OCI-LY3 (cell line): ENCODE data around the gene NSA2.
"Not testable (repeated sequence)": the region's sequence is repeated elsewhere in the genome, so short reads cannot be mapped to it uniquely, and the experiment has no call there.

Experiments
- H2AFZ ChIP-seq: fragments of 200-600, 300-600 bp; shearing (Covaris generic); 2 replicates; pipeline ENCODE4 v1.6.0; 2014; ENCODE audit warnings: antibody characterized with exemption, low read depth, low read length
- H3K27ac ChIP-seq: fragments of 200-600, 300-600 bp; sonication (generic); 2 replicates; pipeline ENCODE4 v1.5.1; 2014; ENCODE audit warnings: mild to moderate bottlenecking, low read length, moderate library complexity, mixed read lengths
- H3K27me3 ChIP-seq: fragments of 200-600, 300-600 bp; sonication (generic); 2 replicates; pipeline ENCODE4 v1.6.1; 2014; ENCODE audit warnings: low read depth, low read length, mixed read lengths
- H3K36me3 ChIP-seq: fragments of 200-600, 300-600 bp; sonication (generic); replicated peaks from 2 replicates; pipeline ENCODE3; 2014; ENCODE audit warnings: low read depth, low read length, mixed read lengths
- H3K4me1 ChIP-seq: fragments of 300-600, 200-600 bp; sonication (generic); 2 replicates; pipeline ENCODE4 v1.6.1; 2014; ENCODE audit warnings: low read length, mixed read lengths
- H3K4me2 ChIP-seq: fragments of 200-600, 300-600 bp; sonication (generic); 2 replicates; pipeline ENCODE4 v1.6.1; 2014; ENCODE audit warnings: low read length, mixed read lengths
- H3K4me3 ChIP-seq: fragments of 300-600, 200-600 bp; sonication (generic); 2 replicates; pipeline ENCODE4 v1.5.1; 2014; ENCODE audit warnings: antibody characterized with exemption, mild to moderate bottlenecking, low read length, moderate library complexity
- H3K79me2 ChIP-seq: fragments of 300-600, 200-600 bp; shearing (Covaris generic); 2 replicates; pipeline ENCODE4 v1.6.1; 2014; ENCODE audit warnings: mild to moderate bottlenecking, low read length, mixed read lengths
- H3K9ac ChIP-seq: fragments of 300-600, 200-600 bp; shearing (Covaris generic); 2 replicates; pipeline ENCODE4 v1.6.0; 2014; ENCODE audit warnings: mild to moderate bottlenecking, low read length, moderate library complexity
- H3K9me3 ChIP-seq: fragments of 200-600, 300-600 bp; shearing (Covaris generic); 2 replicates; pipeline ENCODE4 v1.6.1; 2014; ENCODE audit warnings: low read length, mixed read lengths; ENCODE audit not compliant: insufficient read depth
- H4K20me1 ChIP-seq: fragments of 200-600, 300-600 bp; sonication (generic); 2 replicates; pipeline ENCODE4 v1.6.1; 2016; ENCODE audit warnings: low read length, mixed read lengths; ENCODE audit not compliant: insufficient read depth
- EZH2phosphoT487 ChIP-seq: fragments of 200-600 bp; shearing (Covaris generic); IDR thresholded peaks from 2 replicates; pipeline ENCODE4 v1.6.1; 2018; ENCODE audit warnings: antibody characterized with exemption, mixed run types, low read depth
- TF ChIP-seq, protein P1 (sequence below): fragments of 200-600, 300-600 bp; sonication (generic); IDR thresholded peaks from 2 replicates; pipeline ENCODE4 v1.5.1; 2014; ENCODE audit warnings: antibody characterized with exemption, low read length, low read depth

The NSA2 gene

DNA sequence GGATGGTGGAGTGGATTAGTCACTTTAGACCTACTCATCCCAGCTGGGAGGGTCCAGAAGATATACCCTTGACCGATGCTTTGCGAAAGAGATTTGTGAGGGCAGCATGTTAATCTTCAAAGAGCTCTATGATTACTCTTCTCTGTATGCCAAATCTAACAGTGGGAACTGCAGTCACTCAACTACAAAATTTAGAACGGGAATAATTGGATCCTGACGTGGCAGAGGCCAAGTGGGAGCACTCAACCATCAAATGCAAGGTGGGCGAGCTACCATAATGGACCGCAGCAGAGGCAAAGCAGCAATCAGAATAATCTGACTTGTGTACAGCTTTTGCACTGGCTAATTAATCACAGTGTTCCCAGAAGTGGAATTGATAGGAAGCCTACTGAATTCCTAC is 20.4 kb downstream of the NSA2 start:
- no peak overlapping the region for H2AFZ ChIP-seq
- no peak overlapping the region for H3K4me3 ChIP-seq
- H3K27me3 ChIP-seq = no peaks in the 10 kb centered on the region
- H4K20me1 ChIP-seq = no peaks in the 10 kb centered on the region
- no peak overlapping the region for H3K4me2 ChIP-seq
- no peak overlapping the region for H3K27ac ChIP-seq
- H3K9ac ChIP-seq = no peak overlapping the region
- TF ChIP-seq EZH2phosphoT487 = no peak
- TF ChIP-seq, protein P1, sequence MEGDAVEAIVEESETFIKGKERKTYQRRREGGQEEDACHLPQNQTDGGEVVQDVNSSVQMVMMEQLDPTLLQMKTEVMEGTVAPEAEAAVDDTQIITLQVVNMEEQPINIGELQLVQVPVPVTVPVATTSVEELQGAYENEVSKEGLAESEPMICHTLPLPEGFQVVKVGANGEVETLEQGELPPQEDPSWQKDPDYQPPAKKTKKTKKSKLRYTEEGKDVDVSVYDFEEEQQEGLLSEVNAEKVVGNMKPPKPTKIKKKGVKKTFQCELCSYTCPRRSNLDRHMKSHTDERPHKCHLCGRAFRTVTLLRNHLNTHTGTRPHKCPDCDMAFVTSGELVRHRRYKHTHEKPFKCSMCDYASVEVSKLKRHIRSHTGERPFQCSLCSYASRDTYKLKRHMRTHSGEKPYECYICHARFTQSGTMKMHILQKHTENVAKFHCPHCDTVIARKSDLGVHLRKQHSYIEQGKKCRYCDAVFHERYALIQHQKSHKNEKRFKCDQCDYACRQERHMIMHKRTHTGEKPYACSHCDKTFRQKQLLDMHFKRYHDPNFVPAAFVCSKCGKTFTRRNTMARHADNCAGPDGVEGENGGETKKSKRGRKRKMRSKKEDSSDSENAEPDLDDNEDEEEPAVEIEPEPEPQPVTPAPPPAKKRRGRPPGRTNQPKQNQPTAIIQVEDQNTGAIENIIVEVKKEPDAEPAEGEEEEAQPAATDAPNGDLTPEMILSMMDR = no peak
- H3K4me1 ChIP-seq = no peaks in the 10 kb centered on the region
- H3K79me2 ChIP-seq = no peaks in the 10 kb centered on the region
- H3K36me3 ChIP-seq = no peaks in the 10 kb centered on the region
- H3K9me3 ChIP-seq = no peaks in the 10 kb centered on the region

DNA sequence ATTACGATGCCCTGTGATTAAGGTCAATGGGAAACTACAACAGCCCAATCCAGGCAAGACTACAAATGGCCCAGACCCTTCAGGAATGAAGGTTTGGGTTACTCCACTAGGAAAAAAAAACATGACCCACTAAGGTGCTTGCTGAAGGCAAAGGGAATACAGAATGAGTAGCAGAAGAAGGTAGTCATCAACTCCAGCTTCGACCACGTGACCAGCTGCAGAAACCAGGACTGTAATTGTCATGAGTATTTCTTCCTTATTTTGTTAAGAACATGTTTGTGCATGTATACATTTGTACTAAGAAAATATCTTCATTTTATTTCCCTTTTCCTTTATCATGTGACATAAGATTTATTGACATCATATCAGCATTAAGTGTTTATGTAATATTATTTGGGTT is 24.6 kb downstream of the NSA2 start:
- H3K27me3 ChIP-seq, H3K4me2 ChIP-seq, H3K36me3 ChIP-seq, H3K79me2 ChIP-seq, H4K20me1 ChIP-seq, H3K9ac ChIP-seq, H2AFZ ChIP-seq, H3K27ac ChIP-seq, H3K4me3 ChIP-seq, H3K9me3 ChIP-seq, H3K4me1 ChIP-seq: not testable (repeated sequence)

DNA sequence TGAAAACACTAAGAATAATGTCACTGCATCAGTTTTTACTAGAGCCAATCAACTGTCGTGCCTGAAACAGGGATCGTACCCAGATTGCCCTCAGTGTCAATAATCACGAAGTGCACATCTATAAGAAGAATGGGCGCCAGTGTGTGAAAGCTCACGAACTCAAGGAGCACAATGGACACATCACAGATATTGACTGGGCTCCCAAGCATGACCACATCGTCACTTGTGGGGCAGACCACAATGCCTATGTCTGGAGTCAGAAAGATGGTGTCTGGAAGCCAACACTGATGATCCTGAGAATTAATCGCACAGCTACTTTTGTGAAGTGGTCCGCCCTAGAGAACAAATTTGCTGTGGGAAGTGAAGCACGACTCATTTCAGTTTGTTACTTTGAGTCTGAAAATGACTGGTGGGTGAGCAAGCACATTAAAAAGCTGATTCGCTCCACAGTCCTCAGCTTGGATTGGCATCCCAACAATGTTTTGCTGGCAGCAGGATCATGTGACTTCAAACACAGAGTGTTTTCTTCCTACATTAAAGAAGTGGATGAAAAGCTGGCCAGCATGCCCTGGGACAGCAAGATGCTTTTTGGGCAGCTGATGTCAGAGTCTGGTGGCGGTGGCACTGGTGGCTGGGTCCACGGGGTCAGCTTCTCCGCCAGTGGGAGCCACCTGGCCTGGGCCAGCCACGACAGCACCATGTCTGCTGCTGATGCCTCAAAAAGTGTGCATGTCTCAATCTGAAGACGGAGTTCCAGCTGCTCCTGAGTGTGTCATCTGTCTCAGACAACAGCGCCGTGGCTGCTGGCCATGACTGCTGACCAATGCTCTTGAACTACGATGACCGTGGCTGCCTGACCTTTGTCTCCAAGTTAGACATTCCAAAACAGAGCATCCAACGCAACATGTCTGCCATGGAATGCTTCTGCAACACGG is 32.2 kb downstream of the NSA2 start:
- Histone ChIP-seq H3K36me3 (no peaks in the 10 kb centered on the region), H3K9ac (no peak overlapping the region)

DNA sequence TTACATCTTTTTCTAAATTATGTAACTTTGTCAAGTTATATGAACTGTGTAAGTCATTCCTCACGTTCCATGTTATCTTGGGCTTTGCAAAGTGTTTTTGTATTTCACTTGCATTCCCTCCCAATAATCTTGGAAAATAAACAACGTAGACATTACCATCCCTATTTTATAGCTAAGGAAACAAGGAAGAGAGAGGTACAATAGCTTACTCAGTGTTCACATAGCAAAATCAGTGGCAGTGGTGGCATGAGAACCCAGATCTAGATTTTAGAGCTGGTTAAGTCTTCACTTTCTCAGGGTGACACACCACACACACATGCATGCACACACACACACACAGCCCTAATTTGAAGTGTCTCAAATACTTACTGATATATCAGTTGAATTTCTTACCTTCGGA is 34.1 kb downstream of the NSA2 start:
- Histone ChIP-seq H3K4me1 (no peaks in the 10 kb centered on the region), H4K20me1 (no peaks in the 10 kb centered on the region), H3K9me3 (no peaks in the 10 kb centered on the region), H3K36me3 (no peaks in the 10 kb centered on the region), H3K79me2 (no peaks in the 10 kb centered on the region), H2AFZ (no peak overlapping the region), H3K27ac (no peak overlapping the region), H3K9ac (no peak overlapping the region), H3K4me2 (no peak overlapping the region), H3K4me3 (no peak overlapping the region), H3K27me3 (no peaks in the 10 kb centered on the region)
- TF ChIP-seq, protein P1 = no peak
- TF ChIP-seq EZH2phosphoT487 = no peak

More for the DNA sequence above, 32.2 kb downstream of the NSA2 start:
- no peaks in the 10 kb centered on the region for H3K27me3 ChIP-seq
- H4K20me1 ChIP-seq = no peaks in the 10 kb centered on the region
- H3K27ac ChIP-seq = no peak overlapping the region
- TF ChIP-seq, protein P1 = no peak
- TF ChIP-seq EZH2phosphoT487 = no peak
- H3K4me1 ChIP-seq = no peaks in the 10 kb centered on the region
- H3K4me3 ChIP-seq = no peak overlapping the region
- no peak overlapping the region for H2AFZ ChIP-seq
- no peaks in the 10 kb centered on the region for H3K79me2 ChIP-seq
- no peak overlapping the region for H3K4me2 ChIP-seq
- H3K9me3 ChIP-seq = no peaks in the 10 kb centered on the region
